Urinary bladder (tissue), 4 donors: Measurements from ENCODE around the gene PXDN. TPM values are rescaled to one million over a fixed set of nuclear protein-coding genes. Genes with fewer than 3 reads are reported as not detected.

ENCODE experiments used
- DNase-seq: peaks from one replicate; pipeline ENCODE4 v3.0.0-alpha.2; 2015; ENCODE audit errors: extremely low spot score
- H3K27ac ChIP-seq: one replicate; pipeline ENCODE4 v1.5.1; 2013; ENCODE audit warnings: low read depth, mild to moderate bottlenecking, moderate library complexity
- H3K36me3 ChIP-seq: one replicate; pipeline ENCODE4 v1.6.1; 2013; ENCODE audit warnings: mild to moderate bottlenecking, moderate library complexity; ENCODE audit not compliant: insufficient read depth
- H3K4me1 ChIP-seq: one replicate; pipeline ENCODE4 v1.6.1; 2013; ENCODE audit warnings: mild to moderate bottlenecking, moderate library complexity; ENCODE audit not compliant: insufficient read depth
- H3K4me3 ChIP-seq: one replicate; pipeline ENCODE4 v1.5.1; 2013; ENCODE audit warnings: low read depth, low read length
- WGBS: extraction: QIAGEN DNeasy Blood & Tissue Kit; methylation state at CpG from one replicate; pipeline ENCODE4 v1.1.7; 2013; 5-methylcytosine and 5-hydroxymethylcytosine counted together
- polyA plus RNA-seq: library from polyadenylated mRNA; stranded (reverse); fragments of 200-250 nt; gene quantifications from one replicate; pipeline ENCODE4 v1.2.3, GENCODE V29; 2013
- total RNA-seq: library from RNA; depleted of rRNA; stranded (reverse); fragments of >200 nt; gene quantifications from one replicate; pipeline ENCODE4 v1.2.3, GENCODE V29; 2014
- donor health status: healthy with polysubstance abuse.
- donor health status: healthy.

Gene PXDN
- total and polyA plus RNA-seq, 2 donors: 77.8 to 256 TPM

DNA sequence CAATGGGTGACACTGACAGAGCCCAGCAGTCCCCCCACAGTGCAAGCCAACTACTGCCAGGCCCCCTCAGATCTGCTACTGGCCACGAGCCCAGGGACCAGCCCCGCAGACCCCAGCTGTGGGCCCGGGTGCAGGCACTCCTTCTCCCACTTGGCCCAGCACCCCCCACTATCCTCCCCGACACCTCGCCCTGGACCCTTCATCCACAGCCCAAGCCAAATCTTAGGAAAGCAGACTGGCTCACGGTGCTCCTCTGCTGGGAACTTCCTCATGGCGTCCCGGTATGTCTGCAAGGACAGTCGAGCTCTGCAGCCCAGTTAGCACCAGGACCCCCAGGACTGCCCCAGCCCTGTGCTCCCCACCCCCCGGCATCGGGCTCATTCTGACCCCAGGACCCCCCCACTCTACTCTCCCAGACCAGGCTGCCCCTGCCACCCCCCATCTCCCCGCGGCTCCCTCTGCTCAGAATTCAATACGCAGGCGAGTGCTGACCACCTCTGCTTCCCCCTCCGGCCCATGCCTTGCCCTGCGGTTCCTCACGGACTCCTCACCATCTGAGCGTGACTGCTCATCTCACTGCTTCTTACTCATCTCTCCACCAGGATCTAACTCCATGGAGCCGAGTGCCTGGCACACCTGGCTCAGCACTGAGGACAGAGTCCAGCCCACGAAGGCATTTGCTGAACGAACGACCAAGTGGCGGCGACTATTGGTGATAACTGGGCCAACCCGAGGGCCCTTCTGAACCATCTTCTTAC lies 85.7 kb downstream of the PXDN start:
- 91% methylated on average over 26 of the region's 26 CpGs for WGBS
- Histone ChIP-seq H3K4me1 (no peaks in the 10 kb centered on the region), H3K36me3 (no peaks in the 10 kb centered on the region), H3K27ac (no peak overlapping the region), H3K4me3 (no peak overlapping the region)
- no peak for DNase-seq

DNA sequence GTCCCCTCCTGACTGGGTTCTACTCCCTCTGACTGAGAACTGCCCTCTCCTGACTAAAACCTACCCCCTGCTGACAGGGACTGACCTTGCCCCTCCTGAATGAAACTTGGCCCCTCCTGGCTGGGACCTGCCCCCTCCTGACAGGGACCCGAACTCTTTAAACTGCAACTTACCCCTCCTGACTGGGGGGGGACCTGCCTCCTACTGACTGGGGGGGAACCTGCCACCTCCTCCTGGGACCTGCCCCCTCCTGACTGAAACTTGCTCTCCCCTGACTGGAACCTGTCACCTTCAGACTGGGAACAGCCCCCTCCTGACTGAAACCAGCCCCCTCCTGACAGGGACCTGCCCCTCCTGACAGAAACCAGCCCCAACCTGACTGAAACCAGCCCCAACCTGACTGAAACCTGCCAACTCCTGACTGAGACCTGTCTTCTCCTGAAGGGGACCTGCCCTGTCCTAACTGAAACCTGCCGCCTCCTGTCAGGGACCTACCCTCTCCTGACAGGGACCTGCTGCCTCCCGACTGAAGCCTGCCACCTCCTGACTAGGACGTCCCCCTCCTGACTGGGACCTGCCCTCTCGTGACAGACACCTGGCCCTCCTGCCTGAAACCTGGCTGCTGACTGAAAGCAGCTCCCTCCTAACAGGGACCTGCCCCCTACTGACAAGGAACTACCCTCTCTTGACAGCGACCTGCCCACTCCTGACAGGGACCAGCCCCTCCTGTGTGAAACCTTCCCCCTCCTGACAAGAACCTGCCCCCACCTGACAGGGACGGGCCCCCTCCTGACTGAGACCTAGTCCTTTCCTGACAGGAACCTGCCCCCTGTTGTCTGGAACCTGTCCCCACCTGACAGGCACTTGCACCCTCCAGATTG lies 87.1 kb downstream of the PXDN start:
- 84% methylated on average over 7 of the region's 7 CpGs for WGBS
- no peak overlapping the region for H3K27ac ChIP-seq
- no peak for DNase-seq
- no peaks in the 10 kb centered on the region for H3K4me1 ChIP-seq
- H3K4me3 ChIP-seq: no peak overlapping the region
- no peaks in the 10 kb centered on the region for H3K36me3 ChIP-seq

DNA sequence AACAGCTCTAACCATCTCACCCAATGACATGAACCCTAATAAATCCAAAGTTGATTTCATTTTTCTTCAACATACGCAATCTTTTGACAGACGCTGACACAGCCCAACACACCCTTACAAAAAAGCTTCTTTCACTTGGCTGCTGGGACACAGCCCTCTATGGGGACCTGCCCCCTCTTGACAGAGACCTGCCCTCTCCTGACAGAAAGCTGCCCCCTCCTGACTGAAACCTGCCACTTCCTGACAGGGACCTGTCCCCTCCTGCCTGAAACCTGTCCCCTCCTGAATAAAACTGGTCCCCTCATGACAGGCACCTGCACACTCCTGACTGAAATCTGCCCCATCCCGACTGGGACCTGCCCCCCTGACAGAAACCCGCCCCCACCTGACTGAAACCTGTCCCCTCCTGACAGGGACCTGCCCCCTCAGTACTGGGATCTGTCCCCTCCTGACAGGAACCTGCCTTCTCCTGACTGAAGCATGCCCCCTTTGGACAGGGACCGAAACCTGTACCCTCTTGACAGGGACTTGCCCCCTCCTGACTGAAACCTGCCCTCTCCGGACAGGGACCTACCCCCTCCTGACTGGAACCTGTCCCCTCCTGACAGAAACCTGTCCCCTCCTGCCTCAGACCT lies 87.9 kb downstream of the PXDN start:
- no peak for DNase-seq
- H3K27ac ChIP-seq: no peak overlapping the region

DNA sequence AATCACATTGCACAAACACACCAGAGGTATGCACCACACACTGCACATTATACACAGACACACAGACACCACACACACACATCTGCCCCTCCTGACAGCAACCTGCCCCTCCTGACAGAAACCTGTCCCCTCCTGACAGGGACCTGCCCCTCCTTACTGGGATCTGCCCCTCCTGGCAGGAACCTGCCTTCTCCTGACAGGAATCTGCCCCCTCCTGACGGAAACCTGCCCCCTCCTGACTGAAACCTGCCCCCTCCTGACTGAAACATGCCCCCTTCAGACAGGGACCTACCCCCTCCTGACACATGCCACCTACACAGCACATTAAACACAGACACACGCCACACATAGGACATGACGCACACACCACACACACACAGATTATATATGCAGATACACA lies 88.9 kb downstream of the PXDN start:
- no peak for DNase-seq

More for the DNA sequence above, 87.9 kb downstream of the PXDN start:
- H3K4me1 ChIP-seq: no peaks in the 10 kb centered on the region
- H3K4me3 ChIP-seq: no peak overlapping the region
- H3K36me3 ChIP-seq: no peaks in the 10 kb centered on the region
- WGBS: 87% methylated on average over 6 of the region's 6 CpGs

DNA sequence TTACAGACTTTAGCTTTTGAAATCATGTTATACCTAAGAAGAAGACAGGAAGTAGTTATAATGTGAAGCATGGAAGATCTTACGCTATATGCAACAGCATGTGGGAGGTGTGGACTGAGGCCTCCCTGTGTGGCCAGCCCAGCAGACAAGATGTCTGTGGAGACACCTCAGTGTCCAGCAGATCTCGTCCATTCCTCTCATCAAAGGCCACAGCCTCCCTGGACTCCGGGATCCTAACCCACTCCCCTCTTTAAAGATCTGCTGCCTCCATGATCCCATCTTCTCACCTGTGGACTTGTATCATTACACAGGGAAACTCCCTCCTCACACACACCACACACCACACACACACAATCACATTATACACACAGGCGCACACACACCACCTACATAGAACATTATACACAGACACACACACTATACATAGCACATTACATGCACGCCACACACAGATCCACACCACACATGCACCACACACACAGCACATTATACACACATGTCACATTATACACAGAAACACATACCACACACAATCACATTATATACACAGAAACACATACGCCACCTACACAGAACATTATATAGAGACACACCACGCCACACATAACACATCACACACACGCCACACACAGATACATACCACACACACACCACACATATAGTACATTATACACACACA lies 89.5 kb downstream of the PXDN start:
- no peak overlapping the region for H3K4me3 ChIP-seq
- no peak for DNase-seq
- WGBS: 81% methylated on average over 8 of the region's 8 CpGs
- H3K36me3 ChIP-seq: no peaks in the 10 kb centered on the region
- no peaks in the 10 kb centered on the region for H3K4me1 ChIP-seq
- H3K27ac ChIP-seq: no peak overlapping the region

More for the DNA sequence above, 88.9 kb downstream of the PXDN start:
- WGBS: 93% methylated on average over 3 of the region's 3 CpGs
- Histone ChIP-seq H3K27ac (no peak overlapping the region), H3K36me3 (no peaks in the 10 kb centered on the region), H3K4me3 (no peak overlapping the region), H3K4me1 (no peaks in the 10 kb centered on the region)

DNA sequence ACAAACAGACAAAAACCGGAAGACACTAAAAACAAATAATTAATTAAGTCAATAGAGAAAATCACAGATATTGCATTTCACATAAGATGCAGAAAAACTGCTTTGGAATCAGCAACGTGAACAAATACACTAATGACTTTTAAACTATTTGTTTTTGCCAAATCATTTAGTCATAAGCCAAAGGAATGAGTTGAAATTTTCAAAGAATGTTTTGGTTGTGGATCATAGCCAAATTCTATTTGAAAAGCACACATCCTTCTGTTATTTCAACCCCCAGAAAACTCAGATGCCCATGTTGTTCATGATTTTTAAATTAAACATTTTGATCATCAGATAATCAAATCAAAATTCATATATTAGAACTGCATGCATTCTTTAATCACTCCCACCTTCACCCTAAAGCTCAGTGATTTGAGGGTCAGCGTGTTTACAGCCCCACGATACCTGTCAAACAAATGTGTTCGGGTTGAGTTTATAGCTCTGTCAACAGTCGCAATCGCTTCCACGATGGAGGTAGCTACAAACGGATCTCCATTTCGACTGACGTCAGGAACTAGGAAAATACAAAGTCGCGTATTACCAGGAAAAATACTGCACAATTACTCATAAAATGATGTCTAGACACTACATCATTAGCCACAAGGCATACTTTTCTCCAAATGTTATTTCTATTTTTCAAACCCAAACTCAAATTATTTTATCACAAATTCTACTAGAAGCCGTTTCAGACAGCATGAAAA lies 90.2 kb downstream of the PXDN start:
- Histone ChIP-seq H3K4me1 (no peaks in the 10 kb centered on the region), H3K36me3 (no peaks in the 10 kb centered on the region), H3K4me3 (no peak overlapping the region), H3K27ac (no peak overlapping the region)
- DNase-seq: no peak
- WGBS: 75% methylated on average over 14 of the region's 14 CpGs

DNA sequence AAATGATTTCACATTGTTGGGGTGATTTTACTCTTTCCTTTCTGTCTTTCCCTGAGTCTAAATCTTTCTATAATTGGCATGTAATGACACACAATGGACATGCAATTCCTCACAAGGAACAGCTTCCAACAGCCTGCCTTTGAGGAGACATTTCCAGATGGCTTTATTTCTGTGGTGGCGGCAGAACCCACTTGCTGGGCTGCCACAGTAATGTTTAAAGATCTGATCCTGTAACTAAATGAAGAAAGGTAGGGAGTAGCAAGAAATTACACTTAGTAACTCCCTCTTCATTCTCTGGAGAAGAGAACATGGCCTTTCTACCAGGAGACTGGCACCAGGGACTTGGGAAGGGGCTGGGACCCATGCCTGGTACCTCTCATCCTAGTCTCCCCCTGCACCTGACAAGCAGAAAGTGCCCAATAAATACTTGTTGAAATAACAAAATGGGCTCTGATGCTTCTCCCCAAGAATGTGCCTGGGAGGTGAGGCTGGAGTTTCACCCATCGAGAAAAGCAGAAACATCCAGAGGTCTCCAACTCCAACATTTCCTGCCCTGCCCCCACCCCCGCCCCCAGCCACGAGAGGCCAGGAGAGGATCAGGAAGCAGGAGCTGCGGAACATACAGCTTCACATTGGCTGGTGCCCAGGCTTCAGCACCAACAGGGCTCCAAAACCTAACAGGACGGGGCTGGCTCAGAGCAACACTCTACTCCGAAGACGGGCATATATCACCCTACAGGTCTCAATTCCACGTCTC lies 92.1 kb downstream of the PXDN start:
- no peak for DNase-seq
- Histone ChIP-seq H3K4me1 (no peaks in the 10 kb centered on the region), H3K36me3 (no peaks in the 10 kb centered on the region), H3K27ac (no peak overlapping the region), H3K4me3 (no peak overlapping the region)
- WGBS: 53% methylated on average over 9 of the region's 9 CpGs

DNA sequence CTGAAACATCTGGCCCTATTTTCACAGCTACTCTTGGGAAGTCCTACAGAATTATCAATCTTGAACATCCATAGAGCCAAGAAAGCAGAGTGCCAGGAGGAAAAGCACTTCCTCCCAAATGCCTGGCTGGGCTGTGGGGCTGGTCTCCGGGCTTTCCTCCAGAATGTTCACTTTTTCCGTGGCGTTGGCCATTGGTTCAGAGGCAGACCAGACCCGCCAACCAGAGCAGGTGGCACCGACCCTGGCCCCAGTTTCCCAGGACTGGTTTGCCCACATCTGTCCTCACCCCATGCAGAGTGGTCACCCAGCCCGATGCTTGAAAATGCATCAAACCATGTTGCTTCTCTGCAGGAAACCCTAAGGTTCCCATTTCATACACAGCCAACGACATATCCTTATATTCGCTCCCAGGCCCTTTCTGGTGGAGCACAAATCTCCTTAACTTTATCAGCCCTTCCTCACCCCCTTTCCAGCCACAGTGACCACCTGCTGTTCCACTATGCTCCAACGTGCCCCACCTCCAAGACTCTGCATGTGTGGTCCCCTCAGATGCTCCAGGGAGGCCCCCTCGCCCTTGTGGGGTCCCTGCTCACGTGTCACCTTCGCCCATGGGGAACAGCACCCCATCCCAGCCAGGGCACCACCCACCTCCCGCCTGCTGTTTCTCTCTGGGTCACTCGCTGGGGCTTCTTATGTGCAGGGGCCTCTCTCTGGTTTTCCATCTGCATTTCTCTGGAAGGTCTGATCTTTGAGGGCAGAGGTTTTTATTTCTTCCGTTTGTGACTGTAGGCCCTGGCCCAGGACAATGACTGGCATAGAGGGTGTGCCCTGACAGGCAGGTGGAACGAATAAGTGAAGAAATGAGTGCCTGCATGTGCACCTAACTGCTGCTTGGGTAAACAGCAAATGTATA lies 92.9 kb downstream of the PXDN start:
- DNase-seq: no peak
- H3K27ac ChIP-seq: no peak overlapping the region
- WGBS: 70% methylated on average over 16 of the region's 16 CpGs

DNA sequence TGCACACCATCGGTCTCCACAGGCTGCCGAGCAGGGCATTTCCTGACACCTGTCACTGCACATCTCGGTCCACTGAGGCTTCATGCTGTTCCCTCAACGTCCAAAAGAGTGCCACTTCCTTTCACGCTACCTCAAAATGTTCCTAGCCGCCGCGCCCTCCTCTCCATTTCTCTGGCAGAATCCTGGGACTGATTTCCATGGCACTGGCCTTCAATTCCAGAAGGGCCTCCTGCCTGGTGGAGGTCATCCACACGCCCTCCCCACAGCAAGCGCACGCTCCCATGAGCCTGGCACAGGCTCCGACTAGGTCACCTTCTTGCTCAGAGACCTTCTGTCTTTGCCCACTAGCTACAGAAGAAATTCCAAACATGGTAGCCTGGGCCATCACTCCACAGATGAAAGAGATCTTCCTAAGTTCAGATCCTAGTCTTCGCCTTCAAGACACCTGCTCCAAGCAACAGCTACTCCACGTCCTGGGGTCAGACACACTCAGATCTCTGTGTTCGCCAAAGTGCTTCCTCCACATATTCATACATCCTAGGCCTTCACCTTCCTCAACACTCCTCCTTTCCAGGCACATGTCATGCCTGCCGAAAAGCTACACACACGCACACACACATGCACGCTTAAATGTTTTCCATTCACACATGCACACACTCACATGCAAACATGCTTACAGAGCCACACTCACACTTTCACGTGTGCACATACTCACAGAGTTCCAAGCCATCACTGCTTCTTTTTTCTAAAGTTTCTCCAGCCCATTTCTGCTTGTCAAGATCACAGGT lies 94.0 kb downstream of the PXDN start:
- WGBS: 91% methylated on average over 19 of the region's 19 CpGs
- DNase-seq: no peak
- no peak overlapping the region for H3K27ac ChIP-seq
- H3K36me3 ChIP-seq: no peaks in the 10 kb centered on the region
- H3K4me1 ChIP-seq: no peaks in the 10 kb centered on the region
- no peak overlapping the region for H3K4me3 ChIP-seq

More for the DNA sequence above, 92.9 kb downstream of the PXDN start:
- Histone ChIP-seq H3K4me1 (no peaks in the 10 kb centered on the region), H3K36me3 (no peaks in the 10 kb centered on the region), H3K4me3 (no peak overlapping the region)

DNA sequence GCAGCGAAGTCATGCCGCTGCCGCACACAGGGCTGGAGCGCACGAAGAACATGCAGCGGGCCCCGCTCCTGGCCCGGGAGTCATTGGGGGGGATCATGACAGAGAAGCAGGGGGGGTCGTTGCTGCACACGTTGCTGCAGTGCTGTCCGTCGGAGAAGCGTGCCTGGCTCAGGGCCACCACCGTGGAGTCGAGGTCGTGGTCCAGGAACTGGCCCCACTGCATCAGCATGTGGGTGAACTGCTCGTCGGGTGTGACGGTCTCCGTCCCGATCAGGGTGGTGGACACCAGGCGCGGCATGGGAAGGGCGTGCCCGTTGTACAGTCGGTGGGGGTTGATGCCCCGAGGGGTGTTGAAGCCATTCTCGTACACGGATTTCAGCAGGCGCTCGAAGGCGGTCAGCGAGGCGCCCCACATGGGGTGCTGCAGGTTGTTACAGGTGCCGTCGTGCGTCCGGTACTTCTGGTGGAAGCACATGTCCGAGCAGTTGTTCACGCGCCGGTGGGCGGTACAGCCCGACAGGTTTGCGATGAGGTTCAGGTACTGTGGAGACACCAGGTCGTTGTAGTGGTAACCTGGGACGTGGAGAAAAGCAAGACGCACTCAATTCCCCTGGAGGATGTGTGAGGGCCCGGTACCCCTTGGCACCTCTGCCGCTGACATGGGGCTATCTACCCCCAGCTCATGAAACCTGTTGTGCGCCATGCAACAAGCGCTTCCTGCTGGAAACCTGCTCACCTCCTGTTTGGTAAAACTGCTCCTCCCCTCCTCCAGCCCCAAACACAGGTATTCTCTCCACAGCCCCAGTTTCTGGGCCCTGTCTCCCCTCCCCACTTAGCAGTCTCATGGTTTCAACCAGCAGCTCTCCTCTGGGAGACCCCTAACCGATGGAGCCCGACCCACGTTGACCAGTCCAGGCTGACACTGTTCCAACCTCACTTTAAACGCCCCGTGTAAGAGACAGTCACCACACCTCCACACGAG lies 94.9 kb downstream of the PXDN start:
- no peaks in the 10 kb centered on the region for H3K4me1 ChIP-seq
- H3K4me3 ChIP-seq: no peak overlapping the region
- H3K36me3 ChIP-seq: no peaks in the 10 kb centered on the region
- WGBS: 96% methylated on average over 58 of the region's 58 CpGs
- DNase-seq: no peak
- H3K27ac ChIP-seq: no peak overlapping the region
